NCI-H2081 (cell line): ENCODE data around the gene CFAP91.
A peak's percentile ranks its signal among the peaks of the same experiment; 100 is the strongest.

Source experiments
- DNase-seq, 2 experiments: peaks; one replicate each; lab custom pipeline; 2025; lab: John Stamatoyannopoulos, UW

Gene CFAP91

DNA sequence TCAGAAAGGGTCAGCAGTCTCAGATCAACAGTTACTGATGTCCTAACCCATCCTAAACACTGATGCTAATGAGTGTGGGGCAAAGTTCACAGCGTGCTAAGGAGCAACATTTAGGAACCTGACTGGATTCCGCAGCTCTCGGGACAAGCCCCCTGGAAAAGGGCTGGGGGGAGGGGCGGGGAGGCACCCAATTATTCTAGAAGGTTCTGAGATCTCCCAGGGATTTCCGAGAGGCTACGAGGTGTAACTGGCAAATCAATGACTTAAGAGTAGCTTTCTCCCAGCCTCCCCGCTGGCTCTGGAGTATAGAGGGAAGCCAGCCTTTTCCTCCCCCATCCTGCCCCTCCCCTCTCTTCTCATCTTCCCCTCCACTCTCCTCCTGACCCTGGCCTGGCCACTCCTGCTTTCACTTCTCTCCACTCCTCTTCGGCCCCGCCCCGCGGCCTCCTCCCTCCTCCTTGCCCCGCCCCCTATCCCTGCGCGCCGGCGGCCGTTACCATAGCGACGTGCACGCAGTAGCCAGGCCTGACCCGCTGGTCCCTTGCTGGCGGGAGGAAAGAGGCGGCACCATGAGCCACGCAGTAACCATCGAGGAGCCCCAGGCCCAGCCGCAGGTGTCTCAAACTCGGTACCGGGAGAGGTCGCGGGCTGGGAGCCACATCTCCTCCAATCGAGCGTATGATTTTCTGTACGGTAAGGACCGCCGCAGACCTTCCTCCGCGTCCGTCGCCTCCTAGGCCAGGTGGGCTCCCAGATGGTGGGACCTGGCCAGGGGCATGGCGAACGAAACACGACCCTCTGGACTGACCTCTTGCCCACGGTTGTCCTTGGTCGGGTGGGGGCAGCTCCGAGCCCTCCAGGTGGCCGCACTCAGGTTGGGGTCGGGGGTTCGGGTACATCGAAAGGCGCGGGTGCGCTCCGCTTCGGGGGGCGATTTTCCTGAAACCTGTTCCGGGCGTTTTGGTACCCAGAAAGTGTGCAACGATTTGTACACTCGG is at the start of gene CFAP91:
TSS of gene CFAP91 (plus strand) at position 493 of the 998 bp plus-strand sequence. CDS start at position 570, 77 bp downstream.
- peak; percentile 85 for DNase-seq

DNA sequence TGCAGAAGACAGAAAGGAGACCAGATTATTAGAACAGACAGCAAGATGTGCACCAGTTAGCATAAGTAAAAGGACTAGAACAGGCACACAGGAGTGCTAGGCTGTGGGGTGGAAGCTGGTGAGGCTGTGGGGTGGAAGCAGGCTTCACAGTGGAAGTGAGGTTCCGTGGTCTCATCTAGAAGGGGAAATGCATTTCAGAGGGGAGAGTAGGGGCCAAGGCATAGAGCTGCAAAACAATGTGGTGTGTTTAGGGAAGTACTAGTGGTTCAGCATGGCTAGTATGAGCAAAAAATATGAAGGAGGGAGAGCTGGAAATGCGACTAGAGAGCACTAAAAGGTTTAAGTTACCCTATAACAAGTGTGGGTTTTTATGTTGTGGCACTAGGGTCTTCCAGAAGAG is 48.9 kb upstream of the CFAP91 start:
- no peak for DNase-seq

DNA sequence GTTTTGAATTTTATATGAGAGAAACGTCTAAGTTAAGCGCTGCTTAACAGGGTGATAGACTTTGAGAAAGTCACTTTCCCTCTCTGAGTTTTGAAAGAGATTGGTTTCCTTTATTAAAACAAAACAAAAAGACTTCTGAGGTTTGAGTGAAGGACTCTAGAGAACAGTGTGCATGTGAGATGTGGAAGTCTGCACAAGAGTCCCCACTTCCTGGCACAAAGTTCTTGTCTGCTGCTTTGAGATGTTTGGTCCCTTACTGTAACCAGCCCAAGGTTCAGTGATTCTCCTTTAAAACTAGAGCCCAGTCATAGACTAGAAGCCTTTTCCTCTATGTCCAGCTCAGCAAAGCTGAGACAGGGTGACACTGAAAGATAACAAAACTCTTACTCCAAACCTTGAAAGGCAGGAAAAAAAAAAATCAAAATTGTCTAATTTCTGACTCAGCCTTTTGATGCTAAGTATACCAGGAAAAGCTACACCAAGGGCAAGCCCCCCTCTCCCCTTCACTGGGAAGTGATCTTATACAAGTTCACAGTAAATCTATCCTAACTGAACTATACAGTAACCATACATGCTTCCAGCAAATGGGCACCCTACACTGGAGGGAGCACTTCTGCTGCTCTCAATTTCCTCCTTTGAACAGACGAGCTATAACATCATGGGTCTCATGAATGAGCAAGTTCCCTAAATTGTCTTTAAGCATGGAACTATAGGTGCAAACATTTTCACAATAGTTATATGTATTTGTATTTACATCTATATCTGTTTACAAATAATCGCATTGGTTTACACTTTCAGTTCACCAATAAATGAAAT is 44.7 kb upstream of the CFAP91 start:
- DNase-seq: no peak

DNA sequence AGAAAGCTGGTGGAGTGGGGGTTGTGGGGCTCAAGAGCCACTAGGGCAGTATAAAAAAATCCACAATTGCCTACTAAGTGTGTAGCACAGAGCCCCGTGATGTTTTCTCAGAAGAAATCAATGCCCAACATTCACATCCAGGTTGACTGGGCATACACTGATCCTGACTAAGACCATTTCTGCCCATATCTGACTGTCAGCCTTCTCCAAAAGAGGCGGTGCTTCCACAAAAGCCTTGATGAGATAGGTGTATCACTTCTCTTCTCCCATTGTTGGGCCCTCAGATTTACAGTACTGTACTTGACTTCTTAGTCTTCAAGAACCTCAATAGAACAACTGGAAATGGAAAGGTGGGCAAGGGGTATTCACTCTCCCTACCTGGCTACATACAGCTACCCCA is 43.8 kb upstream of the CFAP91 start:
- DNase-seq: no peak

DNA sequence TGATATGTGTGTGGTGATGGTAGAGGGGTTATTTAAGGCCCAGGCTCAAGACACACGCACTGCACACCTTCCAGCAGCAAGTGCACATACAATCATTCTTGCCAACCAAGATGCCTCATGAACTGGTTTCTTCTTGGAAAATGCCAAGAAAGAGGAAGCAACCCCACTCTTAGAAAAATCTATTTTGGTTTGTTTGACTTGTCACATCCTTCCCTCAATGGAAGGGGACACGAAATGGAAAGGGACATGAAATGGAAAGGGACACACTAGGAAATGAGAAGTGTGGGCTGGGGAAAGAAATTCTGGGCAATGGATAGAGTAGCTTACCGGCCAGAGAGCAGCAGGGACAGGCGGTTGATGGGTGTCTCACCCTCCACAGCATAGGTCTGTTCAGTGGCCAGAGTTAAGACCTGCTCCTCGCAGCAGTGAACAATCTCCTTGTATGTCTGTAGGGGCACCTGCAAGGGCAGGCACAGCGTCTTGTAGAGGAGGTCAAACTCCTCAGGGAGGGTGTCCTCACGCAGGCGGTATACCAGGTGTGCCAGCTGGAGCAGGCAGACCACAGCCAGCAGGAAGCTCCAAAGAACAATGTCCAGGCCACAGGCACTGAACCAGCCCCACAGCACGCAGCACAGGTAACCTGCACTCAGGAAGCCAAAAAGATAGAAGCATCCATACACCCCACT is 43.1 kb upstream of the CFAP91 start:
- DNase-seq: no peak

DNA sequence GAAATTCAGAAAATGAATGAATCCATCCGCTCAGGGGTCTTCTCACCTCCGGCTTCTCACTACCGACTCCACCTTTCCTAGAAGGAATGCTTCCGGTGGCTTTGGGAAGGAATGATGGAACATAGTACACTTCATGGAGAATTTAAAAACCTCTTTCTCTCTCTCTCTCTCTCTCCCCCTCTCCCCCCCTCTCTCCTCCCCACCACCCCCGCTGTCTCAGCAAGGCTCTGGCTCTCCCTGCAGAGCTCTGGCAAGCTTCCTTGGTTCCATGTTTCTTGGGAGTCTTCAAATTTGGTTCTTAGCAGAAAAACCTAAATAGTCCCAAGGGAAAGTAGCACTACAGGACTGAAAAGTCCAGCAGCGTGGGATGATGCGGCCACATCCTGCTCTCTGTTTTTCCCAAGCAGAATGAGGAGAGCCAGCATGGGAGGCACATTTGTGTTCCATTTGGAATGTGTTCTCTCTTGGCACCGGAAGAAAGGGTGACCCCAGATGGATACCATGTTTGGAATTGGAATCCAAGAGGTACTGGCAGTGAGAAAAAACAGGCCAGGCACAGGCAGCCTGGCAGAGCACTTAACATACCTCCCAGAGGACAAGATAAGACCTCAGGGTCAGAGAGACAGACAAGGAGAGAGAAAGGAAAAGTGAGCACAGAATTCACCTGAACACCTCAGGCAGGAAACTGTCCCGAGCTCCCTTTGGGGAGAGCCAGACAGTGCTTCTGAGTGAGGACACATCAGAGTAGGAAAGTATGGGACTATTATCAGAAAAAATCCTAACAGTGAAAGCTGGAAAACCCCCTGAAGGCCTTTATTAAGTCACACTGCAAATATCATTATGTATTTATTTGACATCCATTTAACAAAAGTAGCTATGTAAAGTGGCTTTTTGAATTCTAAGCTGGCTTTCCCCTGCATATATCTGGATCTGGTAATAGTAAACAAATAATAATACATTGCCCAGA is 42.1 kb upstream of the CFAP91 start, which contains the start of gene POPDC2:
TSS of gene POPDC2 (minus strand) at position 116 of the 967 bp plus-strand sequence. CDS start 166 bp downstream, outside the sequence.
- no peak for DNase-seq

DNA sequence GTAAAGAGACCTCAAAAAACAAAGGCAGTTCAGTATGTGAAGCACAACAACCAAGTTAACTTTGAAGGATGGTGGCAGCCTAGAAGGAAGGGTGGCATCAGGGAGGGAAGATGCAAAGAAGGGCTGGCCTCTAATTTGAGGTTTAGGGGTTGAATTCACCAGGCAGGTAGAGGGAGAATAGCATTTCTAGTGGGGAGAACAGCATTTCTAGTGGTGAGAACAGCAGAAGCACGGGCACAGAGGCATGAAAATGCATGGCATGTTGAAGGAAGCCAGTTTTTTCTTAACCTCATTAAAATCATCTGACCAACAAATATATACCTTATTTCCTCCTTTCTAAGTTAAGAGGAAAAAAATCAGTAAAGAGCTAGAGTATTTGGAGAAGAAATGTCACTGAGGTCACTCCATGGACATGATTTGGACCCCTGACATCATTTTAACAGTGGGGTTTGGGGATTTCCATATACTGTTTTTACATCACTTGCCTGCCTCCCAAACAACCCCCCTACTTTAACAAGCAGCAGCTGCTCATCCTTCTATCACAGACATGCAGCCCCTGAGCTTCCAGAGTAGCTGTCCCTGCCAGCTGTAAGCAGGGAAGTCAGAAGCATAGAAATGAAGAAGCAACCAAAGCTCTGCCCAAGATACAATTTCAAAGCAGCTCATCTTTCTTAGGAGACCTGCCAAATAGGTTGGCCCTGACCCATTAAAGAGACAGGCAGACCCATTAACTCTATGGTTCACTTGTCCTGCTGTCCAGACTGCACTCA is 40.0 kb upstream of the CFAP91 start:
- no peak for DNase-seq

DNA sequence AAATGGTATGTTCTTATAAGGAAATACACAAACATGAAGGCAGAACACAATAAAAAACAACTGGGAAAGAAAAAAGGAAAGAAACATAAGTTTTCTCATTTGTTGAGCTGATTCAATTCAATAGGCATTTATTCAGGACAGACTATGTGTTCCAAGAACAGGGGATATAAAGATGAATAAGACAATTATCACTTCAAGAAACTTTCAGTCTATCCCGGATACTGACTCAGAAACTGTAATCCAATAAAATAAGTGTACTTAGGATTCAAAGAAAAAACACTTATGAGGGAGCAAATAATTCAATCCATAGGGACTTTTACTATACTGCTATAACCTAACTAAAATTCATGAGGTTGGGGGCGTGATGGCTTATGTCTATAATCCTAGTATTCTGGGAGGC is 38.9 kb upstream of the CFAP91 start:
- no peak for DNase-seq

DNA sequence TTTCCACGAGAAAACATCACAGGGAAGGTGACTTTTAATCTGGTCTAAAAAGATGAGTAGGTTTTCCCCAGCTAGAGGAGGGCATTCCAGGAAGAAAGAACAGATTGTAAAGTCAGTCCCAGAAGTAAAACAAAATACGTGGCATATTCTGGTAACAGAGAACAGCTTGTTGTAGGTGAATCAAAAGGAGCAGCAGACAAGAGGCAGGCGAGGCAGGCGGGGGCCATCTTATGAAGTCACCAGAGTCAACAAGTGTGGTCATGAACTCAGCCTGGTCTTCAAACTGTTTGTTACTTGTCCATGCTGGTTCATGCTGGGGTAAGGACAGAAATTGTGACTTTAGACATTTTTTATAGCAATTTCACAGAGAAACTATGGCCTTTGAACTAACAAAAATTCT is 38.5 kb upstream of the CFAP91 start:
- DNase-seq: no peak

DNA sequence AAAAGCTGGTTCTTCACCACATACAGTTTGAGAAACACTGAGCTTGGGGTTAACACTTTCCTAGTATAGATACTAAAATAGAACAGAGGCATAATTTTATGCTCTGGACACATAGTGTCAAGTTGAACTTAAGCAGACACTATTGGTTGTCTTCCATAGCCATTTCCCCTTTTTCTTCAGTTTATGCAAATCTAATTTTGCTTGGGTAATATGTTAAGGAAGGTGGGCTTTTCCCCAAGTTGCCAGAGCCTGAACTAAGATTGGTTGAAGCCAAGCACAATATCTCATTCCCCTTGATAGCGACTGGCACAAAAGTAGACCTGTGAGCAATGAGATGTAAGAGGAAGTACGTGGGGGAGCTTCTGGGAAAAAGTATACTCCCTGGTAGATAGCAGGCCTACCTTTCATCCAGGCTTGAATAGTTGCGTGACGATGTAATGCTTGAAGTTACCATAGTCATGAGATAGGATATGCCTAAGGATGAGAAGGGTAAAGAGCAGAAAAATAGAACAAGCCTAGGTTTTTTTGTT is 37.9 kb upstream of the CFAP91 start:
- DNase-seq: no peak

DNA sequence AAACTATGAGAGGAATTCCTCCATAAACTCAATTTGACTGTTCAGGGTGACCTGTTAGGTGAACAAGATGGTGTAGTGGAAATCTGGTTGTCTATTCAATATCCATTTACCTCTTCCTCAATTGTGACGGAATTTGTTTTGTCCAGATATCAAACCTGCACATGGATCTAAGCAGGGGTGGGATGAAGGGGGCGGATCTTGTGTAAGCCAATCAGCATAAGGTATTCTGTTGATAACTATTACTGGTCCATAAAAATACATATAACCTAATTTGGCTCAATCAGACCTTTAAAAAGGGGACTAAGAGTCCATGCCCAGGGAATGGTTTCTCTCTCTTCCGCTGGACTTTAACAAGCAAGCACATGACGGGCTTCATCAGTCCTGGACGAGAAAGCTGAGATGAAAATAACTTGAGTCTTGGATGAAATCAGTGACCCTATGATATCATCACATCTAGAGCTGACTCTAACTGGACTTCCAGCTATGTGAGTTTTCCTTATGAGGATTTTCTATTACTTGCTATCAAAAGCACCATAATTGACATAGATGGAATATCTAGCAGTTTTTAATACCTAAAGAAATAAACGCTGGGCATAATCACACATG is 36.8 kb upstream of the CFAP91 start:
- no peak for DNase-seq

DNA sequence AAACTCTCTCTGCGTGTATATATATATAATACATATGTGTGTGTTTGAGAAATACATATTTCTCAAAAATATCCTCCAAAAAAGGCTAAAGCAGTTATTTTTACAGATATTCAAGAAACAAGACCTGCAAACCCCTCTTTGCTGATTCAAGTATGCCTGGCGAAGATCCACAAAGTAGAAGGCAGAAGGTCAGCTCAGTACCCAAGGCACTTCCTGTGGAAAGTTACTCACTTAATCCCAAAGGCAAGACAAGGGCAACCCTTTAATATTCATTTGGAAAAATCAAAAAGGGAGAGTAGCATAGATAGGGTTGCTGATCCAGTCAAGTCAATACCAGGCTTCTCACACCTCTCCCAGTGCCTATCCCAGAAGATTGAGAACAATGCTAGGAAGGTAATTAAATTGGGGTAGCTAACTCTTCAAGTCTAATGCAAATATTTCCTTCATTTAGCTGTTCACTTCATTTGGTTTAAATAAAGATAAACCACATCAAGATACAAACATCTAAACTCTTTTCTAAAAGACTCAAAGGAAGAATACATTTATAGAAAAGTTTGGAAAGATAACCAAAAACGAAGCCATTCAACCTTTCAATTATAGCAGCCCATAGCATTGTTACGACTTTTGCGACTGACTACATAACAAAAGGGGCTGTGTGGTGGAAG is 32.8 kb upstream of the CFAP91 start:
- no peak for DNase-seq

DNA sequence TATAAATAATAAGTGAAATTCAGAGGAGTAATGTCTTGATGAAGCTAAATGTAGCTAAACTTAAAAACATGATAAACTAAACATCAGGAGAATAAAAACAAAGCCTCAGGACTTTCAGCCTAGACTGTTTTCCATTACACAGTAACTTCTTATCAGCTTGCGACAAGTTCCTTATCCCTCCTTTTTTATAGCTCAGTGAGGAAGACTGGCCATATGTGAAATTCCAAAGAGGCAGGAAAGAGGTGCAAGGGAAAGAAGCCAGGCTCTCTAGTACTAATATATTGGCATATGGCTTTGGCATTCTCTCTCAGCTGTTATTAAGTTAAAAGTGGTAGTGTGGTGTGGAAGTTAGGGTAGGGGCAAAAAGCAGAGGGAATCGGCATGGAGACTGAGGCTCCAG is 30.0 kb upstream of the CFAP91 start:
- no peak for DNase-seq

DNA sequence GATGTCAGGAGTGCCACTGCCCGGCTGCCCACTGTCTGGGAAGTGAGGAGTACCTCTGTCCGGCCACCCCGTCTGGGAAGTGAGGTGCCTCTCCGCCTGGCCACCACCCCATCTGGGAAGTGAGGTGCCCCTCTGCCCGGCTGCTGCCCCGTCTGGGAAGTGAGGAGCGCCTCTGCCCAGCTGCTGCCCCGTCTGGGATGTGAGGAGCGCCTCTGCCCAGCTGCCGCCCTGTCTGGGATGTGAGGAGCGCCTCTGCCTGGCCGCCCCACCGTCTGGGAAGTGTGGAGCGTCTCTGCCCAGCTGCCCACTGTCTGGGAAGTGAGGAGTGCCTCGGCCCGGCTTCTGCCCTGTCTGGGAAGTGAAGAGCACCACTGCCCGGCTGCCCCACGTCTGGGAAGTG is 28.9 kb upstream of the CFAP91 start:
- DNase-seq: no peak

DNA sequence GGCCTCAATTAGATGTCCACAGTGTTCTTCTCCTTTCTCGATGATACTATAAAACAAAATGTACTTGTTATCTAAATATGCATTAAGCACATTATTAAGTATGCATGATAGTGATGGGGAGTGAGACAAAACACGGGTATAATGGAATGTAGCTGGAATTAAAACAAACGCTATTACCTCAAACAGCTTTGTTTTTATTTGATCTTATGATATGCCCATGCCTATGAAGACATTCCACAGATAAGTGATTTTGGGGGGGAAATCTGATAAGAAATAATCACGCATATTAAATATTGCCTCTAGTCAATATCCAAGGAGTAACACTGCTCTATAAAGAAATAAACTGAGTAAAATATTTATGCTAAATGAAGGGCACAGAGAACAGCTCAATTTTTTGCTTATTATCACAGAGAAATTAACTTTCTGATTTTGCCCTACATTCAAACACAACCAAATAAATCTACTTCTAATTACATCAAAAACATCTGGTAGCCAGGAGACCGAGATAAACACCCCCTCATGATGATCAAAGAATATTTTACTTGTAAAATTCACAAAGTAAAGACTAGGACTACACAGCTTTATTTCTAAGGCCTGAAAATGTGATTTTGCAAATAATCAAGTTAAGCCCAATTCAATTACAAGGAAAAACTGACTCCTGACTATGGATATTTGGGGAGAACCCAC is 27.5 kb upstream of the CFAP91 start:
- no peak for DNase-seq

DNA sequence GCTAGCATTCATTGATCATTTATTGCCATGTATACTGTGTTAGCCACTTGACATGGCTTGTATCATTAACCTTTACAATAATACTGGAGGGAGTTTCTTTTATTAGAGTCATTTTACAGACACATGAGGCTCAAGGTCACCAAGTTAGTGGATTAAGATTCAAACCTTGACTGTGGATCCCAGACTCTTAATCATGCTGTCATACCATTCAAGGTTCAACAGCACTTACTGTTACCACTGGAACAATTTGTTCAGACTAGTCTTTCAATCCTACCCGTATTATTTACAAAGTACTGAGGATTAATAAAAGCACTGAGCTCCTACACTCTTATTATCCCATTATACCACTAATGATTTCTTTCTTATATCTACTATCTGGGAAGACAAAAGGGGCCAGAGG is 26.8 kb upstream of the CFAP91 start:
- DNase-seq: no peak

DNA sequence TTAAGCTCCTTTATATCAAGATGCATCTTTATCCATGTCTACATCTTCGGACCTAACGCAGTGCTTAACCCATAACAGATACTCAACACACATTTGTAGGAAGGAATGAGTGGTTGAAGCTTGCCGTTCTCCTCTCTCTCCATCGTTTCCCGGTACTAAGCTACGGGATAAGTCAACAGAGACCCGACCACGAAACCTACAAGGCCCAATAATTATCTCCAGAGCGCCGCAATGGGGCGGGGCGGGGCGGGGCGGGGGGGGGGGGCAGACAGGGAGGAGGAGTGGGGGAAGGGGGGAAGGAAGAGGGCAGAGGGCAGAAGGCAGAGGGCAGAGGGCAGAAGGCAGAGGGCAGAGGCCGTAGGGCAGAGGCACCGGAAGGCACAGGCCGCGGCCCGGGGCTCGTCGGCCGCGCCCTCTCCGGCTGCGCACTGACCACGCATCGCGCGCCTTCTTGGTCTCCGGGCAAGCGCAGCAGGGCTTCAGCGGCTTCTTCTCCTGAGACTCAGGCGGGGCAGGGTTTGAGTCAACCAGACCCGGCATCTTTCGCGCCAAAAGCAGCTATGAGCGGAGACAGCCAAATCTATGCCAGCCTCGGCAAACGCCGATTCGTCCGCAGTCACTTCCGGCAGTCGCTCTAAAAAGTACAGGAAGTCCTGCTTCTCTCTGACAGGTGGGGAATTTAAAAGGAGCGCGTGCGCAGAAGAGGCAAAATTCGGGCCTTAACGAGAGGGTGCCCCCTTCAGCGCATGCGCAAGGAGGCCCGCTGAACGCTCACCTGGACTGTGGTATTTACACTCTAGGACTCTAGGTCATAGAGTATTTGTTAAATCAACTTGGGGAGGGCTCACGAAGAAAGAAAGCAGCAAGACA is 25.8 kb upstream of the CFAP91 start, which contains the start of gene COX17:
TSS of gene COX17 (minus strand) at position 636 of the 870 bp plus-strand sequence. CDS start at position 540, 96 bp downstream.
- peak; percentile 97 to 98 for DNase-seq
